ENCODE data around the gene GLI1. TPM values are rescaled to one million over a fixed set of nuclear protein-coding genes. Genes with fewer than 3 reads are reported as not detected.

GLI1 gene
- total and polyA plus RNA-seq, 5 donors: 0.59 to 3.1 (median 2.2) TPM

- Histone ChIP-seq H3K9me3 (ENCODE audit: control insufficient read depth, low read length) (no peaks in the 10 kb centered on the region), H3K27me3 (ENCODE audit: control insufficient read depth, insufficient read depth) (no peaks in the 10 kb centered on the region), H3K4me1 (ENCODE audit: control insufficient read depth, insufficient read depth, low read length) (no peaks in the 10 kb centered on the region), H3K4me3 (ENCODE audit: low read length) (no peak overlapping the region), H3K27ac (ENCODE audit: low read length) (no peak overlapping the region)
- intact Hi-C loops (cut with DNase I): no loop called here
- 93% methylated on average over 14 of the region's 14 CpGs for WGBS
- DNase-seq (peak in 1 of 3 donors; percentile 19), ATAC-seq (no peak)
Measured at GRCh38 chr12:57470286-57470969, 10.8 kb downstream of the GLI1 start.

GRCh38 chr12:57470970-57471656, 11.5 kb downstream of the GLI1 start:
- intact Hi-C loops (cut with DNase I): no loop called here
- Histone ChIP-seq H3K4me1 (ENCODE audit: control insufficient read depth, insufficient read depth, low read length) (no peaks in the 10 kb centered on the region), H3K4me3 (ENCODE audit: low read length) (no peak overlapping the region), H3K9me3 (ENCODE audit: control insufficient read depth, low read length) (no peaks in the 10 kb centered on the region), H3K27ac (ENCODE audit: low read length) (no peak overlapping the region), H3K27me3 (ENCODE audit: control insufficient read depth, insufficient read depth) (no peaks in the 10 kb centered on the region)
- DNase-seq (peak in 1 of 3 donors; percentile 12), ATAC-seq (no peak)
- 88% methylated on average over 4 of the region's 4 CpGs for WGBS

GRCh38 chr12:57471661-57472060, 12.1 kb downstream of the GLI1 start:
- Histone ChIP-seq H3K27me3 (ENCODE audit: control insufficient read depth, insufficient read depth) (no peaks in the 10 kb centered on the region), H3K4me3 (ENCODE audit: low read length) (no peak overlapping the region), H3K27ac (ENCODE audit: low read length) (no peak overlapping the region), H3K9me3 (ENCODE audit: control insufficient read depth, low read length) (no peaks in the 10 kb centered on the region), H3K4me1 (ENCODE audit: control insufficient read depth, insufficient read depth, low read length) (no peaks in the 10 kb centered on the region)
- WGBS: 93% methylated on average over 3 of the region's 3 CpGs
- DNase-seq: no peak
- no peak for ATAC-seq
- intact Hi-C loops (cut with DNase I): no loop called here

GRCh38 chr12:57472391-57472790, 12.8 kb downstream of the GLI1 start:
- H3K27me3 ChIP-seq (ENCODE audit: control insufficient read depth, insufficient read depth): no peaks in the 10 kb centered on the region
- ATAC-seq: no peak

GRCh38 chr12:57473392-57473791, 13.8 kb downstream of the GLI1 start:
- Histone ChIP-seq H3K4me3 (ENCODE audit: low read length) (no peak overlapping the region), H3K9me3 (ENCODE audit: control insufficient read depth, low read length) (no peaks in the 10 kb centered on the region), H3K27me3 (ENCODE audit: control insufficient read depth, insufficient read depth) (no peaks in the 10 kb centered on the region), H3K4me1 (ENCODE audit: control insufficient read depth, insufficient read depth, low read length) (no peaks in the 10 kb centered on the region), H3K27ac (ENCODE audit: low read length) (no peak overlapping the region)
- intact Hi-C loops (cut with DNase I): no loop called here
- ATAC-seq (no peak), DNase-seq (no peak)
- WGBS: 46% methylated on average over 3 of the region's 3 CpGs

More at GRCh38 chr12:57472391-57472790, 12.8 kb downstream of the GLI1 start:
- intact Hi-C loops (cut with DNase I): no loop called here
- Histone ChIP-seq H3K27ac (ENCODE audit: low read length) (no peak overlapping the region), H3K9me3 (ENCODE audit: control insufficient read depth, low read length) (no peaks in the 10 kb centered on the region), H3K4me3 (ENCODE audit: low read length) (no peak overlapping the region), H3K4me1 (ENCODE audit: control insufficient read depth, insufficient read depth, low read length) (no peaks in the 10 kb centered on the region)
- DNase-seq: peak in 1 of 3 donors; percentile 29
- WGBS: 80% methylated on average over 3 of the region's 3 CpGs

GRCh38 chr12:57473886-57474285, 14.3 kb downstream of the GLI1 start:
- intact Hi-C loops (cut with DNase I): no loop called here
- no peaks in the 10 kb centered on the region for H3K9me3 ChIP-seq (ENCODE audit: control insufficient read depth, low read length)
- ATAC-seq (no peak), DNase-seq (no peak)
- H3K4me1 ChIP-seq (ENCODE audit: control insufficient read depth, insufficient read depth, low read length): no peaks in the 10 kb centered on the region
- no peak overlapping the region for H3K4me3 ChIP-seq (ENCODE audit: low read length)
- no peaks in the 10 kb centered on the region for H3K27me3 ChIP-seq (ENCODE audit: control insufficient read depth, insufficient read depth)
- no peak overlapping the region for H3K27ac ChIP-seq (ENCODE audit: low read length)
- WGBS: 88% methylated on average over 5 of the region's 5 CpGs

GRCh38 chr12:57474430-57474829, 14.8 kb downstream of the GLI1 start:
- Histone ChIP-seq H3K4me1 (ENCODE audit: control insufficient read depth, insufficient read depth, low read length) (no peaks in the 10 kb centered on the region), H3K27ac (ENCODE audit: low read length) (no peak overlapping the region), H3K27me3 (ENCODE audit: control insufficient read depth, insufficient read depth) (no peaks in the 10 kb centered on the region), H3K9me3 (ENCODE audit: control insufficient read depth, low read length) (no peaks in the 10 kb centered on the region), H3K4me3 (ENCODE audit: low read length) (no peak overlapping the region)
- peak in 1 of 3 donors; percentile 38 for DNase-seq
- WGBS: 65% methylated on average over 8 of the region's 8 CpGs
- no peak for ATAC-seq
- intact Hi-C loops (cut with DNase I): no loop called here

GRCh38 chr12:57474862-57475261, 15.3 kb downstream of the GLI1 start:
- intact Hi-C loops (cut with DNase I): no loop called here
- Histone ChIP-seq H3K4me3 (ENCODE audit: low read length) (no peak overlapping the region), H3K27ac (ENCODE audit: low read length) (no peak overlapping the region), H3K4me1 (ENCODE audit: control insufficient read depth, insufficient read depth, low read length) (no peaks in the 10 kb centered on the region), H3K9me3 (ENCODE audit: control insufficient read depth, low read length) (no peaks in the 10 kb centered on the region), H3K27me3 (ENCODE audit: control insufficient read depth, insufficient read depth) (no peaks in the 10 kb centered on the region)
- ATAC-seq (no peak), DNase-seq (peak in 1 of 3 donors; percentile 36)
- WGBS: 64% methylated on average over 7 of the region's 7 CpGs

GRCh38 chr12:57475271-57476161, 15.9 kb downstream of the GLI1 start:
- no peak overlapping the region for H3K27ac ChIP-seq (ENCODE audit: low read length)
- 7% methylated on average over 84 of the region's 84 CpGs for WGBS
- DNase-seq (peak in 2 of 3 donors; percentile 70 to 71), ATAC-seq (peak; percentile 32 to 44)
- H3K9me3 ChIP-seq (ENCODE audit: control insufficient read depth, low read length): no peaks in the 10 kb centered on the region
- no peaks in the 10 kb centered on the region for H3K27me3 ChIP-seq (ENCODE audit: control insufficient read depth, insufficient read depth)
- intact Hi-C loops (cut with DNase I): no loop called here
- peak overlapping the region; percentile 26 for H3K4me3 ChIP-seq (ENCODE audit: low read length)
- no peaks in the 10 kb centered on the region for H3K4me1 ChIP-seq (ENCODE audit: control insufficient read depth, insufficient read depth, low read length)

GRCh38 chr12:57476162-57476992, 16.8 kb downstream of the GLI1 start:
- intact Hi-C loops (cut with DNase I): no loop called here
- ATAC-seq (peak; percentile 2 to 5), DNase-seq (peak in 2 of 3 donors; percentile 71 to 73)
- WGBS: 19% methylated on average over 29 of the region's 29 CpGs
- H3K9me3 ChIP-seq (ENCODE audit: control insufficient read depth, low read length): no peaks in the 10 kb centered on the region
- no peak overlapping the region for H3K27ac ChIP-seq (ENCODE audit: low read length)
- H3K4me1 ChIP-seq (ENCODE audit: control insufficient read depth, insufficient read depth, low read length): no peaks in the 10 kb centered on the region
- peak overlapping the region; percentile 26 for H3K4me3 ChIP-seq (ENCODE audit: low read length)
- H3K27me3 ChIP-seq (ENCODE audit: control insufficient read depth, insufficient read depth): no peaks in the 10 kb centered on the region
